GM19468 (cell line): ENCODE data around the gene VKORC1L1.
"Not testable (repeated sequence)": the region's sequence is repeated elsewhere in the genome, so short reads cannot be mapped to it uniquely, and the experiment has no call there.

Source experiments
- ATAC-seq: cut with Tn5 transposase; IDR thresholded peaks from one replicate; pipeline ENCODE4 v1.9.1; 2021; ENCODE audit warnings: mild to moderate bottlenecking, moderate library complexity, moderate number of reproducible peaks; ENCODE audit not compliant: unreplicated experiment; ENCODE audit errors: extremely low read depth

VKORC1L1 gene

GRCh38 chr7:65880242-65880641 is 7.4 kb downstream of the VKORC1L1 start:
- not testable (repeated sequence) for ATAC-seq

GRCh38 chr7:65884983-65885382 is 12.1 kb downstream of the VKORC1L1 start:
- ATAC-seq: not testable (repeated sequence)

GRCh38 chr7:65885533-65885932 is 12.7 kb downstream of the VKORC1L1 start:
- ATAC-seq: not testable (repeated sequence)

- not testable (repeated sequence) for ATAC-seq
Measured at GRCh38 chr7:65888434-65889156, 15.7 kb downstream of the VKORC1L1 start.

GRCh38 chr7:65889722-65890121 is 16.8 kb downstream of the VKORC1L1 start:
- ATAC-seq: not testable (repeated sequence)

GRCh38 chr7:65892161-65892560 is 19.3 kb downstream of the VKORC1L1 start:
- no peak for ATAC-seq

- ATAC-seq: no peak
Measured at GRCh38 chr7:65892835-65893234, 20.0 kb downstream of the VKORC1L1 start.

- no peak for ATAC-seq
Measured at GRCh38 chr7:65896279-65896870, 23.5 kb downstream of the VKORC1L1 start.

GRCh38 chr7:65897289-65897688 is 24.4 kb downstream of the VKORC1L1 start:
- ATAC-seq: not testable (repeated sequence)

- ATAC-seq: not testable (repeated sequence)
Measured at GRCh38 chr7:65898677-65899447, 26.0 kb downstream of the VKORC1L1 start.

GRCh38 chr7:65902306-65902705 is 29.4 kb downstream of the VKORC1L1 start:
- no peak for ATAC-seq

GRCh38 chr7:65907501-65908198 is 34.8 kb downstream of the VKORC1L1 start:
- ATAC-seq: no peak

GRCh38 chr7:65910237-65910636 is 37.4 kb downstream of the VKORC1L1 start:
- no peak for ATAC-seq

GRCh38 chr7:65912237-65912636 is 39.4 kb downstream of the VKORC1L1 start:
- ATAC-seq: no peak

- ATAC-seq: no peak
Measured at GRCh38 chr7:65915921-65916657, 43.2 kb downstream of the VKORC1L1 start.

GRCh38 chr7:65923316-65923715 is 50.4 kb downstream of the VKORC1L1 start:
- ATAC-seq: no peak

GRCh38 chr7:65924193-65924592 is 51.3 kb downstream of the VKORC1L1 start:
- ATAC-seq: no peak

GRCh38 chr7:65925040-65925439 is 52.2 kb downstream of the VKORC1L1 start:
- no peak for ATAC-seq

- no peak for ATAC-seq
Measured at GRCh38 chr7:65926588-65926987, 53.7 kb downstream of the VKORC1L1 start.
